HepG2 (cell line): Measurements from ENCODE around the gene CLDND2. TPM values are rescaled to one million over a fixed set of nuclear protein-coding genes. Genes with fewer than 3 reads are reported as not detected.

Experiments
- CHD2 ChIP-seq: IDR thresholded peaks from 2 replicates; pipeline ENCODE4 v1.6.1; 2011; ENCODE audit warnings: low read depth, low read length, improper control_type of control experiment
- DNMT1 ChIP-seq: sonication (generic); formaldehyde crosslinking; IDR thresholded peaks from 2 replicates; pipeline ENCODE4 v1.5.1; 2020; ENCODE audit warnings: mild to moderate bottlenecking, missing genetic modification reagents
- MBNL3 ChIP-seq: fragments of 250-450 bp; sonication (Bioruptor Pico); conservative IDR thresholded peaks from 2 replicates; pipeline ENCODE4 v1.8.0; 2022; ENCODE audit warnings: mild to moderate bottlenecking, inconsistent platforms
- PATZ1 ChIP-seq: sonication (generic); formaldehyde crosslinking; IDR thresholded peaks from 2 replicates; pipeline ENCODE4 v1.4.0; 2020; ENCODE audit warnings: missing genetic modification reagents
- REXO4 ChIP-seq: sonication (generic); formaldehyde crosslinking; IDR thresholded peaks from 2 replicates; pipeline ENCODE4 v1.8.0; 2022; ENCODE audit warnings: missing genetic modification reagents, mild to moderate bottlenecking, borderline replicate concordance
- SRSF9 ChIP-seq: fragments of 200-400 bp; formaldehyde crosslinking; IDR thresholded peaks from 2 replicates; pipeline ENCODE4 v1.6.1; 2018; ENCODE audit warnings: borderline replicate concordance, mild to moderate bottlenecking, low read depth, low read length; ENCODE audit not compliant: insufficient read depth, poor library complexity, severe bottlenecking
- ZC3H4 ChIP-seq: sonication (generic); formaldehyde crosslinking; IDR thresholded peaks from 2 replicates; pipeline ENCODE4 v1.4.0; 2020; ENCODE audit warnings: missing genetic modification reagents, borderline replicate concordance
- ZKSCAN8 ChIP-seq: IDR thresholded peaks from 2 replicates; pipeline ENCODE4 v1.6.1; 2016; ENCODE audit warnings: borderline replicate concordance, missing genetic modification reagents, missing compliant biosample characterization
- ZNF274 ChIP-seq: sonication (generic); formaldehyde crosslinking; IDR thresholded peaks from 2 replicates; pipeline ENCODE4 v1.5.1; 2020; ENCODE audit warnings: mild to moderate bottlenecking, missing genetic modification reagents
- ZNF354B ChIP-seq: sonication (generic); formaldehyde crosslinking; IDR thresholded peaks from 2 replicates; pipeline ENCODE4 v1.8.0; 2022; ENCODE audit warnings: mild to moderate bottlenecking, missing genetic modification reagents
- ZNF430 ChIP-seq: sonication (generic); formaldehyde crosslinking; IDR thresholded peaks from 2 replicates; pipeline ENCODE4 v1.9.0; 2021; ENCODE audit warnings: mild to moderate bottlenecking, missing genetic modification reagents
- ZNF569 ChIP-seq: sonication (generic); formaldehyde crosslinking; IDR thresholded peaks from 2 replicates; pipeline ENCODE4 v1.5.0; 2020; ENCODE audit warnings: mild to moderate bottlenecking, missing genetic modification reagents, moderate library complexity, borderline replicate concordance
- ZNF574 ChIP-seq: sonication (generic); formaldehyde crosslinking; IDR thresholded peaks from 2 replicates; pipeline ENCODE4 v1.4.0; 2020; ENCODE audit warnings: missing genetic modification reagents
- ZNF670 ChIP-seq: sonication (generic); formaldehyde crosslinking; IDR thresholded peaks from 2 replicates; pipeline ENCODE4 v1.8.0; 2022; ENCODE audit warnings: mild to moderate bottlenecking, missing genetic modification reagents, borderline replicate concordance
- ZNF891 ChIP-seq: sonication (generic); formaldehyde crosslinking; IDR thresholded peaks from 2 replicates; pipeline ENCODE4 v1.5.0; 2020; ENCODE audit warnings: mild to moderate bottlenecking, missing genetic modification reagents
- polyA plus RNA-seq, 8 experiments: library from polyadenylated mRNA; depleted of rRNA in 3 of 8; stranded (reverse) in 7 of 8; unstranded in 1 of 8; fragments of >200 nt; fragmentation: Illumina TruSeq in 4 of 8; extraction: Trizol in 4 of 8; gene quantifications; 2 replicates each; pipeline versions ENCODE4 v1.2.1 to v1.2.3, GENCODE V29; 2011 to 2016; ENCODE audit warnings: low read depth in 4 of 8, missing spikeins in 1 of 8, mixed read lengths in 1 of 8; ENCODE audit not compliant: insufficient read depth in 1 of 8
- total RNA-seq, 5 experiments: library from RNA; depleted of rRNA; stranded (reverse); fragments of >200 nt; fragmentation: Illumina TruSeq; extraction: Trizol; gene quantifications; 2 replicates each; pipeline ENCODE4 v1.2.3, GENCODE V29; 2016; ENCODE audit warnings: low read depth in 1 of 5
- TF ChIP-seq, protein P1 (sequence below): sonication (generic); formaldehyde crosslinking; IDR thresholded peaks from 2 replicates; pipeline ENCODE4 v1.5.0; 2020; ENCODE audit warnings: mild to moderate bottlenecking, missing genetic modification reagents
- TF ChIP-seq, protein P2 (sequence below): sonication (generic); formaldehyde crosslinking; conservative IDR thresholded peaks from 2 replicates; pipeline ENCODE4 v1.4.0; 2020; ENCODE audit warnings: missing genetic modification reagents

CLDND2 gene
- total and polyA plus RNA-seq, 2 of the 13 experiments (the other 11 are each of a cell fraction or from before 2014, with no cell fraction given), result 0.84 to 1.8 TPM

DNA sequence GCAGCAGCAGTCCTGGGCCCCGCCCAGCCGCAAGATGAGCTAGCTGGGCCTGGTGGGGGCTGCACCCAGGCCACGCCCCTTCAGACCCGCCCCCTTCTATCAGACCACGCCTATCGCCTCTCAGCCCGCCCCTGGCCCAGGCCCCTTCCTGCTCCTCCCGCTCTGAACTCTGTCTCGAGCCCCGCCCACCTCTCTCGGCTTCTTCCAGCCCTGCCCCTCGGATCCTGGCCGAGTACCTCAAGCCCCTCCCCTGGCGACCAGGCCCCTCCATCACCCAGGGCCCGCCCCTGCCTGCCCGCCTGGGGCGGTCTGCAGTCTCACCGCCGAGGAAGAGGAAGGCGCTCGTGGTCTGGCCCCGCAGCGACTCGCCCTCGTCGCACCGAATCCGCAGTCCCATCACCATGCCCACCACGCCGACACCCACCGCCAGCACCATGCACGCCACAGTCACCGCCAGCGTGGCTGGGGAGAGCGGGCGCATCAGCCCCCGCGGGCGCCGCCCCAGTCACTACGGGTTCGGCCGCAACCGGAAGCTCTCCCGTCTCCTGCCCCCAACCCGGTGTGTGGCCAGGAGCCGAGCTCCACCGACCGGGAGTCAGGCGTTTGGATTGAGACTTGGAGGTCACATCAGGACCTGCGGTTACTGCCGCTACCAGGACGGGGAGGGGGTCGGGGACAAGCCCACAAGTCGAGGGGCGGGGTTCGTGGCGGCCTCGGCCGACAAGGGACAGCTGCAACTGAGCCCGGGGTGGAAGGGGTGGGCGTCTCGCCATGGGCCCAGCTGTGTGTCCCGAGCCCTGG, 1.0 kb downstream of the CLDND2 start (continued):
- TF ChIP-seq ZNF574 (CRISPR knock-in tag), result 0 out of 2 replicates have a peak, but pooled peaks have one; percentile 19
- no peak for TF ChIP-seq MBNL3 (CRISPR knock-in tag)
- TF ChIP-seq, protein P1, sequence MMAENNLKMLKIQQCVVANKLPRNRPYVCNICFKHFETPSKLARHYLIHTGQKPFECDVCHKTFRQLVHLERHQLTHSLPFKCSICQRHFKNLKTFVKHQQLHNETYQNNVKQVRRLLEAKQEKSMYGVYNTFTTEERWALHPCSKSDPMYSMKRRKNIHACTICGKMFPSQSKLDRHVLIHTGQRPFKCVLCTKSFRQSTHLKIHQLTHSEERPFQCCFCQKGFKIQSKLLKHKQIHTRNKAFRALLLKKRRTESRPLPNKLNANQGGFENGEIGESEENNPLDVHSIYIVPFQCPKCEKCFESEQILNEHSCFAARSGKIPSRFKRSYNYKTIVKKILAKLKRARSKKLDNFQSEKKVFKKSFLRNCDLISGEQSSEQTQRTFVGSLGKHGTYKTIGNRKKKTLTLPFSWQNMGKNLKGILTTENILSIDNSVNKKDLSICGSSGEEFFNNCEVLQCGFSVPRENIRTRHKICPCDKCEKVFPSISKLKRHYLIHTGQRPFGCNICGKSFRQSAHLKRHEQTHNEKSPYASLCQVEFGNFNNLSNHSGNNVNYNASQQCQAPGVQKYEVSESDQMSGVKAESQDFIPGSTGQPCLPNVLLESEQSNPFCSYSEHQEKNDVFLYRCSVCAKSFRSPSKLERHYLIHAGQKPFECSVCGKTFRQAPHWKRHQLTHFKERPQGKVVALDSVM, result no peak
- no peak for TF ChIP-seq ZNF354B (CRISPR knock-in tag)
- 0 out of 2 replicates have a peak, but pooled peaks have one; percentile 27 for TF ChIP-seq ZC3H4 (CRISPR knock-in tag)
- peak; percentile 57; the same call in 1 of the 2 replicates for TF ChIP-seq ZNF430 (CRISPR knock-in tag)
- peak; percentile 32; the same call in 1 of the 2 replicates for TF ChIP-seq REXO4
- no peak for TF ChIP-seq ZNF670
- TF ChIP-seq ZNF274 (CRISPR knock-in tag), result peak; percentile 87; the same call in 1 of the 2 replicates
- TF ChIP-seq ZKSCAN8 (CRISPR knock-in tag), result peak; percentile 25; the same call in 1 of the 2 replicates
- TF ChIP-seq SRSF9, result no peak
- no peak; the same call in 1 of the 2 replicates for TF ChIP-seq ZNF569 (CRISPR knock-in tag)
- TF ChIP-seq, protein P2, sequence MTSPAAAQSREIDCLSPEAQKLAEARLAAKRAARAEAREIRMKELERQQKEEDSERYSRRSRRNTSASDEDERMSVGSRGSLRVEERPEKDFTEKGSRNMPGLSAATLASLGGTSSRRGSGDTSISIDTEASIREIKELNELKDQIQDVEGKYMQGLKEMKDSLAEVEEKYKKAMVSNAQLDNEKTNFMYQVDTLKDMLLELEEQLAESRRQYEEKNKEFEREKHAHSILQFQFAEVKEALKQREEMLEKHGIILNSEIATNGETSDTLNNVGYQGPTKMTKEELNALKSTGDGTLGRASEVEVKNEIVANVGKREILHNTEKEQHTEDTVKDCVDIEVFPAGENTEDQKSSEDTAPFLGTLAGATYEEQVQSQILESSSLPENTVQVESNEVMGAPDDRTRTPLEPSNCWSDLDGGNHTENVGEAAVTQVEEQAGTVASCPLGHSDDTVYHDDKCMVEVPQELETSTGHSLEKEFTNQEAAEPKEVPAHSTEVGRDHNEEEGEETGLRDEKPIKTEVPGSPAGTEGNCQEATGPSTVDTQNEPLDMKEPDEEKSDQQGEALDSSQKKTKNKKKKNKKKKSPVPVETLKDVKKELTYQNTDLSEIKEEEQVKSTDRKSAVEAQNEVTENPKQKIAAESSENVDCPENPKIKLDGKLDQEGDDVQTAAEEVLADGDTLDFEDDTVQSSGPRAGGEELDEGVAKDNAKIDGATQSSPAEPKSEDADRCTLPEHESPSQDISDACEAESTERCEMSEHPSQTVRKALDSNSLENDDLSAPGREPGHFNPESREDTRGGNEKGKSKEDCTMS (CRISPR knock-in tag), result no peak
- peak; percentile 95 for TF ChIP-seq PATZ1 (CRISPR knock-in tag)
- peak; percentile 33; the same call in 1 of the 2 replicates for TF ChIP-seq CHD2
- TF ChIP-seq DNMT1, result peak; percentile 89; the same call in 1 of the 2 replicates
- TF ChIP-seq ZNF891 (CRISPR knock-in tag), result peak; percentile 61; the same call in 1 of the 2 replicates
